ENCODE measurements around the gene NDUFA13.

NDUFA13 gene

GRCh38 chr19:19540064-19540714 lies 24.2 kb downstream of the NDUFA13 start:
- peak; percentile 61 for DNase-seq (ENCODE audit: low read depth)
- no peak for TF ChIP-seq CTCF (IDR thresholded peaks at IDR 0.05; ENCODE audit: low read length, missing control alignments)
- H3K4me3 ChIP-seq (replicated peaks; ENCODE audit: low read depth, low read length), result no peak overlapping the region

GRCh38 chr19:19540715-19541515 lies 24.9 kb downstream of the NDUFA13 start:
- DNase-seq (ENCODE audit: low read depth), result peak; percentile 23
- TF ChIP-seq CTCF (IDR thresholded peaks at IDR 0.05; ENCODE audit: low read length, missing control alignments), result no peak
- H3K4me3 ChIP-seq (replicated peaks; ENCODE audit: low read depth, low read length), result no peak overlapping the region

GRCh38 chr19:19541616-19542015 lies 25.6 kb downstream of the NDUFA13 start:
- TF ChIP-seq CTCF (IDR thresholded peaks at IDR 0.05; ENCODE audit: low read length, missing control alignments), result no peak
- no peak for DNase-seq (ENCODE audit: low read depth)
- no peak overlapping the region for H3K4me3 ChIP-seq (replicated peaks; ENCODE audit: low read depth, low read length)

GRCh38 chr19:19542507-19542906 lies 26.5 kb downstream of the NDUFA13 start:
- no peak for DNase-seq (ENCODE audit: low read depth)
- H3K4me3 ChIP-seq (replicated peaks; ENCODE audit: low read depth, low read length), result no peak overlapping the region
- TF ChIP-seq CTCF (IDR thresholded peaks at IDR 0.05; ENCODE audit: low read length, missing control alignments), result no peak

GRCh38 chr19:19543101-19543500 lies 27.1 kb downstream of the NDUFA13 start:
- DNase-seq (ENCODE audit: low read depth), result no peak
- no peak overlapping the region for H3K4me3 ChIP-seq (replicated peaks; ENCODE audit: low read depth, low read length)
- TF ChIP-seq CTCF (IDR thresholded peaks at IDR 0.05; ENCODE audit: low read length, missing control alignments), result no peak

GRCh38 chr19:19543640-19544039 lies 27.6 kb downstream of the NDUFA13 start:
- no peak for TF ChIP-seq CTCF (IDR thresholded peaks at IDR 0.05; ENCODE audit: low read length, missing control alignments)
- DNase-seq (ENCODE audit: low read depth), result no peak

More at GRCh38 chr19:19543640-19544039, 27.6 kb downstream of the NDUFA13 start:
- H3K4me3 ChIP-seq (replicated peaks; ENCODE audit: low read depth, low read length), result no peak overlapping the region
